Heart right ventricle (tissue), 16 donors: Measurements from ENCODE around the gene INSL4. TPM values are rescaled to one million over a fixed set of nuclear protein-coding genes. Genes with fewer than 3 reads are reported as not detected.

Source experiments
- ATAC-seq, 8 donors: fragments of 200-7000 bp; cut with Tn5 transposase; one replicate each; pipeline ENCODE4 v1.9.1; 2020; ENCODE audit warnings: mild to moderate bottlenecking in 8 of 8, moderate library complexity in 8 of 8, moderate number of reproducible peaks in 1 of 8
- DNase-seq, 2 donors: peaks; one replicate each; pipeline ENCODE4 v3.0.0-alpha.2; 2020
- H3K27ac ChIP-seq, 10 donors: fragments of 200-600 bp; sonication (generic) in 2 of 10; one replicate each; pipeline versions ENCODE4 v1.5.0 to v1.8.0; 2020 to 2022; ENCODE audit warnings: mild to moderate bottlenecking in 3 of 10
- H3K27me3 ChIP-seq, 7 donors: fragments of 200-600 bp; one replicate each; pipeline ENCODE4 v1.8.0; 2021 to 2022; ENCODE audit warnings: mild to moderate bottlenecking in 2 of 7
- H3K36me3 ChIP-seq, 9 donors: fragments of 200-600 bp; sonication (generic) in 1 of 9; one replicate each; pipeline versions ENCODE4 v1.5.0 to v1.8.0; 2020 to 2022; ENCODE audit warnings: mild to moderate bottlenecking in 2 of 9
- H3K4me1 ChIP-seq, 9 donors: fragments of 200-600 bp; sonication (generic) in 1 of 9; one replicate each; pipeline versions ENCODE4 v1.5.0 to v1.8.0; 2020 to 2022; ENCODE audit warnings: mild to moderate bottlenecking in 4 of 9
- H3K4me3 ChIP-seq, 10 donors: fragments of 200-600 bp; sonication (generic) in 2 of 10; one replicate each; pipeline versions ENCODE4 v1.5.0 to v1.8.0; 2020 to 2022; ENCODE audit warnings: mild to moderate bottlenecking in 7 of 10, moderate library complexity in 2 of 10
- H3K9me3 ChIP-seq, 11 donors: fragments of 200-600 bp in 10 of 11; sonication (generic) in 2 of 11; one replicate each; pipeline versions ENCODE4 v1.5.0 to v1.8.0; 2013 to 2022; ENCODE audit warnings: mild to moderate bottlenecking in 2 of 11, control low read depth in 1 of 11, moderate library complexity in 1 of 11
- WGBS, 2 donors: extraction: QIAGEN DNeasy Blood & Tissue Kit; methylation state at CpG; one replicate each; pipeline ENCODE4 v1.1.7; 2013; ENCODE audit warnings: inconsistent platforms in 1 of 2; 5-methylcytosine and 5-hydroxymethylcytosine counted together
- intact Hi-C, 10 donors: fragments of 100-400 bp; cut with DNase I; formaldehyde crosslinking; loops; one replicate each; pipeline versions ENCODE4 v1.11.1 to v1.14.2; 2022
- polyA plus RNA-seq, 2 donors: library from polyadenylated mRNA; stranded (reverse); fragments of 200-250 nt; gene quantifications; one replicate each; pipeline ENCODE4 v1.2.3, GENCODE V29; 2013
- total RNA-seq, 10 donors: library from RNA; stranded (reverse); fragmentation: NEBNext Ultra II Directional in 3 of 10; extraction: Animal tissue kit (Norgen Biotek cat#: 25700) in 3 of 10; gene quantifications; one replicate each; pipeline versions ENCODE4 v1.2.1 to v1.2.4, GENCODE V29; 2021 to 2023
- TF ChIP-seq, protein P1 (sequence below), 9 donors: fragments of 200-600 bp; sonication (generic) in 2 of 9; IDR thresholded peaks; one replicate each; pipeline versions ENCODE4 v1.5.0 to v1.8.0; 2021 to 2022; ENCODE audit warnings: antibody characterized with exemption in 9 of 9, mild to moderate bottlenecking in 5 of 9, moderate library complexity in 1 of 9
- donor health status: Arrhythmogenic right ventricular cardiomyopathy.
- donor health status: ischemic (EF 13 %, LVEDD 7.1; RV severe dilation, severe dysfunction).
- donor health status: healthy with polysubstance abuse.
- donor health status: DM: no; HTN: yes; CAD: no.
- donor health status: DM: no; HTN: no; CAD: no.
- donor health status: ischemic (EF 25% LVEDD 6.9; RV normal size, moderate dysfunction).
- donor health status: ischemic (EF 25% LVEDD 5.7; RV mildly dilated, moderate dysfunction).
- donor health status: healthy.
- donor health status: DM: yes; HTN: yes; CAD: no.
- donor health status: Ischemic cardiomyopathy.
- donor health status: ischemic (EF 35%, LVEDD 5.7; RV mildly dilated, moderate dysfunction).
- donor health status: nonischemic (EF 11% LVEDD 7.7; RV severe dilation, severe dysfunction).
- donor health status: DM: yes; HTN: yes; CAD: no.
- donor health status: PGD.
- donor health status: ischemic (EF 29% LVEDD 5.4; RV normal size, mild dysfunction).
- donor health status: nonischemic (EF 23%, LVEDD 6.1; RV moderate dilation, normal function).

The INSL4 gene
- total and polyA plus RNA-seq, 12 donors: not detected

DNA sequence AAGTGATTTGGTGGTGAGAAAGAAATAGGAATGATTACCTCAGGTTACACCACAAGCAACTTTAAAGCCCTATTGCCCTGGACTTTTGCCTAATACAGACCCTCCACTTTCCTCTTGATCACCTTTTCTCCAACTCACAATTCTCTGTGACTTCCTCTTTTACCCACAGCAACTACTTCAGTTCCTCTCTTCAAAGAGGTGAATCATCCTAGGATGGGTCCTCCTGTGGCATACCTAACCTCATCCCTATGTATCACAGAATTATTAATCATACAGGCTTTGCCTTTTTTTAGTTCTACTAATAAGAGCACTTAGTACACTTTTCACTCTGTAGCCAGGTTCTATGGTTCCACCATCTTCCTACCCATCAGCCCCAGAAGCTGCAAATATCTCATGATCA, 26.1 kb upstream of the INSL4 start:
- no peak for DNase-seq
- intact Hi-C loops: no loop called here
- ATAC-seq: no peak
- peaks cover 0 to 3% (median 0%) of the 10 kb centered on the region in 11 donors for H3K9me3 ChIP-seq
- peaks cover 0 to 9% (median 0%) of the 10 kb centered on the region in 7 donors for H3K27me3 ChIP-seq
- H3K27ac ChIP-seq: no peak overlapping the region
- H3K4me3 ChIP-seq: no peak overlapping the region
- TF ChIP-seq, protein P1, sequence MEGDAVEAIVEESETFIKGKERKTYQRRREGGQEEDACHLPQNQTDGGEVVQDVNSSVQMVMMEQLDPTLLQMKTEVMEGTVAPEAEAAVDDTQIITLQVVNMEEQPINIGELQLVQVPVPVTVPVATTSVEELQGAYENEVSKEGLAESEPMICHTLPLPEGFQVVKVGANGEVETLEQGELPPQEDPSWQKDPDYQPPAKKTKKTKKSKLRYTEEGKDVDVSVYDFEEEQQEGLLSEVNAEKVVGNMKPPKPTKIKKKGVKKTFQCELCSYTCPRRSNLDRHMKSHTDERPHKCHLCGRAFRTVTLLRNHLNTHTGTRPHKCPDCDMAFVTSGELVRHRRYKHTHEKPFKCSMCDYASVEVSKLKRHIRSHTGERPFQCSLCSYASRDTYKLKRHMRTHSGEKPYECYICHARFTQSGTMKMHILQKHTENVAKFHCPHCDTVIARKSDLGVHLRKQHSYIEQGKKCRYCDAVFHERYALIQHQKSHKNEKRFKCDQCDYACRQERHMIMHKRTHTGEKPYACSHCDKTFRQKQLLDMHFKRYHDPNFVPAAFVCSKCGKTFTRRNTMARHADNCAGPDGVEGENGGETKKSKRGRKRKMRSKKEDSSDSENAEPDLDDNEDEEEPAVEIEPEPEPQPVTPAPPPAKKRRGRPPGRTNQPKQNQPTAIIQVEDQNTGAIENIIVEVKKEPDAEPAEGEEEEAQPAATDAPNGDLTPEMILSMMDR (IDR thresholded peaks at IDR 0.05): no peak
- no peaks in the 10 kb centered on the region for H3K4me1 ChIP-seq
- H3K36me3 ChIP-seq: no peaks in the 10 kb centered on the region

DNA sequence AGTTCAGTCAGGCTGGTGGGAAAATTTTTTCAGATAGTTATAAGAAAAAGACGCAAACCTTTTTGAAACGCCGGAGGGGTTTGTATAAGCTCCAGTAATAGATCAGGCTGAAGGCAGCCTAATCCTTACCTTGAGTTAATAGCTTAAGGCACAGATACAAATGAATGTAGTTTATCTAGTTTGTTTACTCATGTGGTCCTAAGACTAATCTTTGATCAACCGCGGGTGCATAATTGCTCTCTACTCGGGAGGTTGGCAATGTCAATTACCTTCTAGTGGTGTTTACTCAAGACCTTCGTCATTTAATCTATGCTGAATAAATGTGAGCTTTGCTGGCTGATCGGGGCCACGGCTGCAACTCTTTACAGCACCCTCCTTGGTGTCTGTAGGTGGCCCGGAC, 665 bp upstream of the INSL4 start:
- no peak for ATAC-seq
- H3K27me3 ChIP-seq: peaks cover 0 to 7% (median 0%) of the 10 kb centered on the region in 7 donors
- intact Hi-C loops: no loop called here
- H3K27ac ChIP-seq: no peak overlapping the region
- 86 to 89% methylated on average over 10 of the region's 10 CpGs for WGBS, 2 donors
- TF ChIP-seq, protein P1 (IDR thresholded peaks at IDR 0.05): no peak
- DNase-seq: no peak
- peaks cover 0 to 14% (median 0%) of the 10 kb centered on the region in 11 donors for H3K9me3 ChIP-seq
- no peaks in the 10 kb centered on the region for H3K4me1 ChIP-seq
- no peak overlapping the region for H3K4me3 ChIP-seq
- H3K36me3 ChIP-seq: no peaks in the 10 kb centered on the region

DNA sequence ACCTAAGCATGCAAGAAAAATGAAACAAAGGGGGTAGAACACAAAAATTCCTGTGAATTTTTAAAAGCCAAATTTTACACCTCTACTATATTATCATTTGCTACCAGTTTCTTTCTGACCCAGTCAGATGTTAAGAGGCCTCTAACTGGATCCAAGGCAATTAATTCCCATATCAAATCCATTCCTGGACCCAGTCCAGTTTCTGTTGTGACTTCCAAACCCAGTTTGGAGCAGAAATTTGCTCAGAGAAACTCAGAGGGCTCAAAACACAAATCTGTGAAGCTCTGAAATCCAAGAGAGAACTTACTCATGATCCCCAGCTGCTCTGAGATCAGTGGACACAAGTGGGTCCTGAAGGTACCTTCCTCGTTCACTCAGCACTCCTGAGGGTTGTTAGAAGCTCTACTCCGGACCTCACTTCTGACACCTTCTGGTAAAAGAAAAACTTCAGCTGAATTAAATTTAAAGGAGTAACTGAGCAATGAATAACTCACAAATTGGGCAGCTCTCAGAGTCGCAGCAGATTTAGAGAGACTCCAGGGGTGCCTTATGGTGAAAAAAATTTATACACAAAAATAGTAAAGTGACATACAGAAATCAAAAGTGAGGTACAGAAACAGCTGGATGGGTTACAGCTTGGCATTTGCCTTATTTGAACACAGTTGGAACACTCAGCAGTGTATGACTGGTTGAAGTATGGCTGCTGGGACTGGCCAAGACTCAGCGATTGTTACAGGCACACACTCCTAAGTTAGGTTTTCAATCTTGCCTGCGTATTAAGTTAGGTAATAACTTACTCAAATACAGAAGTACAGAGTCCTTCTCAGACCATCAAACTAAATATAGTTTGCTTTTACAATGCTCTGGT, 32.4 kb downstream of the INSL4 start:
- Histone ChIP-seq H3K27ac (no peak overlapping the region), H3K4me3 (no peak overlapping the region), H3K9me3 (peaks cover 0 to 13% (median 0%) of the 10 kb centered on the region in 11 donors), H3K36me3 (no peaks in the 10 kb centered on the region), H3K4me1 (no peaks in the 10 kb centered on the region), H3K27me3 (no peaks in the 10 kb centered on the region)
- intact Hi-C loops: no loop called here
- DNase-seq (no peak), ATAC-seq (no peak)
- TF ChIP-seq, protein P1 (IDR thresholded peaks at IDR 0.05): no peak
- 36 to 54% methylated on average over 5 of the region's 5 CpGs for WGBS, 2 donors

DNA sequence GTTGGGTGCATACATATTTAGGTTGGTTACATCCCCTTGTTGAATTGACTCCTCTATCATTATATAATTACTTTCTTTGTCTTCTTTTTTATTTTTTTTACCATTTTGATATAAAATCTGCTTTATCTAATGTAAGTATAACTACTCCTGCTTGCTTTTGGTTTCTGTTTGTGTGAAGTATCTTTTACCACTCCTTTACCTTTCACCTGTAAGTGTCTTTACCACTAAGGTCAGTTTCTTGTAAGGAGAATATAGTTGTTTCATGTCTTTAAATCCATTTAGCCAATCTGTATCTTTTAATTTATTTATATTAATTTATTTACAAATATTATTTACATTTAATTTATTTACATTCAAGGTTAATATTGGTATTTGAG, 33.0 kb downstream of the INSL4 start:
- Histone ChIP-seq H3K27ac (no peak overlapping the region), H3K4me3 (no peak overlapping the region), H3K27me3 (no peaks in the 10 kb centered on the region), H3K9me3 (peaks cover 0 to 13% (median 0%) of the 10 kb centered on the region in 11 donors), H3K36me3 (no peaks in the 10 kb centered on the region), H3K4me1 (peaks cover 0 to 2% (median 0%) of the 10 kb centered on the region in 9 donors)
- intact Hi-C loops: no loop called here
- TF ChIP-seq, protein P1 (IDR thresholded peaks at IDR 0.05): no peak
- no peak for DNase-seq
- ATAC-seq: no peak
